Spinal cord (tissue), 10 donors: ENCODE measurements around the gene RAI14. TPM values are rescaled to one million over a fixed set of nuclear protein-coding genes. Genes with fewer than 3 reads are reported as not detected.

Source experiments
- DNase-seq, 6 donors: peaks; one replicate each; pipeline versions ENCODE4 v3.0.0 to v3.0.0-alpha.2; 2013 to 2015; ENCODE audit warnings: low spot score in 6 of 6, low read depth in 4 of 6
- H3K27ac ChIP-seq: one replicate; pipeline ENCODE4 v1.5.1; 2013; ENCODE audit warnings: low read depth, low read length, control low read depth
- H3K27me3 ChIP-seq: one replicate; pipeline ENCODE4 v1.6.1; 2013; ENCODE audit warnings: low read length; ENCODE audit not compliant: control insufficient read depth, insufficient read depth
- H3K36me3 ChIP-seq: one replicate; pipeline ENCODE4 v1.6.1; 2013; ENCODE audit warnings: low read length; ENCODE audit not compliant: control insufficient read depth, insufficient read depth
- H3K4me1 ChIP-seq: one replicate; pipeline ENCODE4 v1.6.1; 2013; ENCODE audit warnings: low read length; ENCODE audit not compliant: control insufficient read depth, insufficient read depth
- H3K4me3 ChIP-seq: one replicate; pipeline ENCODE4 v1.5.1; 2013; ENCODE audit warnings: low read depth, low read length, control low read depth
- H3K9me3 ChIP-seq: one replicate; pipeline ENCODE4 v1.6.1; 2013; ENCODE audit warnings: low read length; ENCODE audit not compliant: control insufficient read depth, insufficient read depth
- WGBS: methylation state at CpG from one replicate; pipeline ENCODE4 v1.1.5; 2013; ENCODE audit warnings: missing lambda C conversion rate; ENCODE audit not compliant: insufficient coverage; 5-methylcytosine and 5-hydroxymethylcytosine counted together
- polyA plus RNA-seq, 2 donors: library from polyadenylated mRNA; unstranded; fragments of 120-200 nt; gene quantifications; one replicate each; pipeline ENCODE4 v1.2.1, GENCODE V29; 2013; ENCODE audit not compliant: insufficient read length in 2 of 2
- total RNA-seq, 2 donors: library from RNA; depleted of rRNA in 1 of 2; stranded (reverse); fragments of 120-200 nt in 1 of 2; fragments of >200 nt in 1 of 2; gene quantifications; one replicate each; pipeline versions ENCODE4 v1.2.3 to v1.2.4, GENCODE V29; 2013 to 2014
- donor health status: healthy.

Gene RAI14
- total and polyA plus RNA-seq, 4 donors = 17.3 to 48.8 (median 26.9) TPM

GRCh38 chr5:34632807-34633422 is 23.2 kb upstream of the RAI14 start:
- no peak for DNase-seq
- 47% methylated on average over 4 of the region's 8 CpGs for WGBS
- Histone ChIP-seq H3K4me1 (no peaks in the 10 kb centered on the region), H3K36me3 (no peaks in the 10 kb centered on the region), H3K4me3 (no peak overlapping the region), H3K9me3 (no peaks in the 10 kb centered on the region), H3K27ac (no peak overlapping the region), H3K27me3 (no peaks in the 10 kb centered on the region)

- H3K9me3 ChIP-seq = no peaks in the 10 kb centered on the region
- no peaks in the 10 kb centered on the region for H3K36me3 ChIP-seq
- H3K4me1 ChIP-seq = no peaks in the 10 kb centered on the region
- H3K27ac ChIP-seq = no peak overlapping the region
- WGBS = 100% methylated on average over 1 of the region's 3 CpGs
- H3K27me3 ChIP-seq = no peaks in the 10 kb centered on the region
- no peak overlapping the region for H3K4me3 ChIP-seq
- no peak for DNase-seq
Measured at GRCh38 chr5:34639852-34640626, 16.1 kb upstream of the RAI14 start.

- Histone ChIP-seq H3K27me3 (no peaks in the 10 kb centered on the region), H3K4me3 (no peak overlapping the region), H3K4me1 (no peaks in the 10 kb centered on the region), H3K27ac (no peak overlapping the region), H3K9me3 (no peaks in the 10 kb centered on the region), H3K36me3 (no peaks in the 10 kb centered on the region)
- DNase-seq = no peak
- 50% methylated on average over 2 of the region's 5 CpGs for WGBS
Measured at GRCh38 chr5:34648039-34648839, 7.9 kb upstream of the RAI14 start.

GRCh38 chr5:34648840-34649158 is 7.3 kb upstream of the RAI14 start:
- no peaks in the 10 kb centered on the region for H3K27me3 ChIP-seq
- no peak overlapping the region for H3K4me3 ChIP-seq
- DNase-seq = no peak
- H3K36me3 ChIP-seq = no peaks in the 10 kb centered on the region
- no peaks in the 10 kb centered on the region for H3K9me3 ChIP-seq
- H3K27ac ChIP-seq = no peak overlapping the region
- no peaks in the 10 kb centered on the region for H3K4me1 ChIP-seq
- no CpG with 5 or more reads among the region's 2 CpGs for WGBS

GRCh38 chr5:34651791-34652190 is 4.3 kb upstream of the RAI14 start:
- Histone ChIP-seq H3K36me3 (no peaks in the 10 kb centered on the region), H3K27ac (no peak overlapping the region), H3K27me3 (no peaks in the 10 kb centered on the region), H3K4me3 (no peak overlapping the region), H3K4me1 (peaks cover 1% of the 10 kb centered on the region), H3K9me3 (no peaks in the 10 kb centered on the region)
- no peak for DNase-seq
- WGBS = 71% methylated on average over 1 of the region's 2 CpGs

- H3K4me3 ChIP-seq = no peak overlapping the region
- DNase-seq = no peak
- H3K36me3 ChIP-seq = no peaks in the 10 kb centered on the region
- H3K4me1 ChIP-seq = peaks cover 8% of the 10 kb centered on the region
- H3K27ac ChIP-seq = no peak overlapping the region
- 33% methylated on average over 2 of the region's 5 CpGs for WGBS
- no peaks in the 10 kb centered on the region for H3K27me3 ChIP-seq
- H3K9me3 ChIP-seq = no peaks in the 10 kb centered on the region
Measured at GRCh38 chr5:34652466-34652865, 3.7 kb upstream of the RAI14 start.

GRCh38 chr5:34652914-34653313 is 3.2 kb upstream of the RAI14 start:
- DNase-seq = peak in 2 of 6 donors; percentile 23 to 27
- Histone ChIP-seq H3K4me1 (peaks cover 12% of the 10 kb centered on the region), H3K4me3 (no peak overlapping the region), H3K27ac (no peak overlapping the region), H3K27me3 (no peaks in the 10 kb centered on the region), H3K9me3 (no peaks in the 10 kb centered on the region), H3K36me3 (no peaks in the 10 kb centered on the region)

- no peak for DNase-seq
- Histone ChIP-seq H3K27ac (no peak overlapping the region), H3K27me3 (no peaks in the 10 kb centered on the region), H3K9me3 (no peaks in the 10 kb centered on the region), H3K4me1 (peaks cover 17% of the 10 kb centered on the region), H3K4me3 (no peak overlapping the region), H3K36me3 (no peaks in the 10 kb centered on the region)
Measured at GRCh38 chr5:34653708-34654107, 2.4 kb upstream of the RAI14 start.

- peak; percentile 50 to 92 (median 71) for DNase-seq
- Histone ChIP-seq H3K27me3 (no peaks in the 10 kb centered on the region), H3K4me1 (peaks cover 17% of the 10 kb centered on the region), H3K9me3 (no peaks in the 10 kb centered on the region), H3K36me3 (no peaks in the 10 kb centered on the region), H3K27ac (peak overlapping the region; percentile 94), H3K4me3 (peak overlapping the region; percentile 87)
- WGBS = 1% methylated on average over 15 of the region's 16 CpGs
Measured at GRCh38 chr5:34655354-34655991, 655 bp upstream of the RAI14 start.
